SIG-M5 treated with dmso at 0.1 percent for 504 hours (cell line): ENCODE measurements around the gene NAPSA.
"Not testable (repeated sequence)": the region's sequence is repeated elsewhere in the genome, so short reads cannot be mapped to it uniquely, and the experiment has no call there.

Experiments used
- DNase-seq: peaks from one replicate; lab custom pipeline; 2025; ENCODE audit not compliant: unreplicated experiment; lab: John Stamatoyannopoulos, UW

Gene NAPSA

DNA sequence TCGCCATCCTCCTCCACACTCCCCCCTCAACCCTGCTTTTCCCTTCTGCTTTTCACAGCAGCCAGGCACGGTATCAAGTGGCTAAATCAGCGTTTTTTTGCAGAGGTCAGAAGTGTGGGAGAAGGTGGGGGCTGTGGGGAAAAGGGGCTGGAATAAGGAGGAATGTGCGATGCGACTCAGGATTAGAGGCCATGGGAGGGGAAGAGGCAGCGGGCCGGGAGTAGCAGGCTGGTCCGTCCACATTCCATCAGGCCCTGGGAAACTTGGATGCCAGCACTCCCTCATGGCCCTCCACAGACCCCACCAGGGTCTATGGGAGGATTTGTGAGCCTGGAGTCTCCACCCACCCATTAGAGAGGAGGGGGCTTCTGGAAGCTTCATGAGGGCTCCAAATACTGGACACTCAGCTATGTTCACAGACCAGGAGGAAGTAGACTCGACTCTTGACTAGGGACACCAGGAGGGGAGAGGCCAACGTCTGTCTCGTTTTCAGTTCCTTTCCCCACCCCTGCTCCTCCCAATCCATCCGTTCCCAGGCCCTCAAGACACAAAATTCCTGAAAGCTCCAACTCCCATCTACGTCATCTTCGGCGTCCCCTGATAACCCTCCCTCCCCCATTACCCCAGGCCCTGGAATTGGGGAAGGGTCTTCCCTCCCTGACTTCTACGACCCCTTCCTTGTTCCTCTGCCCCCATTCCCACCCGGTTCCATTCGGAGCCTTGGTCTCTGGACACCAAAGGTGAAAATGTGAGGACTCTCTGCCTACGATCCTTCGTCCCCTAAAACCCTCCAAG lies 33.0 kb downstream of the NAPSA start:
- DNase-seq, result peak; percentile 36

DNA sequence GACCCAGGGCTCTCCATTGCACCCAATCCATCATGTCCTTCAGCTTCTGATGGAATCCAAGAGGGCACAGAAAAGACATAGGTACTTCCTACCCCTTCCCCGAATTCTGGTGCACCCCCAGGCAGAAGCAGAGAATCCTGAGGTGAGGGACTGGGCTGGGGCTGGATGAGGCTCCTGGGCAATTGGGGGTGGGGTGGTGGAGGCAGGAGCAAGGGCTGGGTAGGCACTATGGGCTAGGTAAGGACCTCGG lies 33.5 kb downstream of the NAPSA start:
- DNase-seq, result no peak

DNA sequence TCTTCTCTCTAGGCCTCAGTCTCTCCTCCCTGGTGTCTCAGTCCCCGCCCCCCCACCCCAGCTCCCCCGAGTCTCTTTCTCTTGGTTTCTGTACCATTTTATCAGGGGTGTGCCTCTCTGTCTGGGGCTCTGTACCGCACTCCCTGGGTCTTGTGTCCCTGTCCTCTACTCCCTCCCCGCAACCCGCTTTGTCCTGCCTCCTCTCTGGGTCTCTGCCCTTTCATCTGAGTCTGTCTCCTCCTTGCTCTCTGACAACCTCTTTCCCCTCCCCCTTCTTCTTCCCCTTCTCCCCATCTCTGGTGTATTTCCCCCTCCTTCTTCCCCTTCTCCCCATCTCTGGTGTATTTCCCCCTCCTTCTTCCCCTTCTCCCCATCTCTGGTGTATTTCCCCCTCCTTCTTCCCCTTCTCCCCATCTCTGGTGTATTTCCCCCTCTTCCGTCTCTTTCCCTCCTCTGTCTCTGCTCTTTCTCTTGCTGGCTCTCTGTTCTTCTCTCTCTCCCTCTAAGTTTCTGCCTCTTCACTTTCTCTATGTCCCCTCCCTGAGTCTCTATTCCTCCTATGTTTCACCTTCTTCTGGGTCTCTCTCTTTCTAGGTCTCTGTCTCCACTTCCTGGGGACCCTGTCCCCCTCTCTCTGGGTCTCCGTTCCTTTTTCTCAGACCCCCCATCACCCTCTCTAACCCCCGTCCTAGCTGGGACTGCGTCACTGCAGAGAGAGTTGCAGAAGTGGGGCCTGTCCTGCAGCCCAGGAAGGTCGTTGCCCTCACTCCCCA lies 34.0 kb downstream of the NAPSA start:
- DNase-seq, result no peak

DNA sequence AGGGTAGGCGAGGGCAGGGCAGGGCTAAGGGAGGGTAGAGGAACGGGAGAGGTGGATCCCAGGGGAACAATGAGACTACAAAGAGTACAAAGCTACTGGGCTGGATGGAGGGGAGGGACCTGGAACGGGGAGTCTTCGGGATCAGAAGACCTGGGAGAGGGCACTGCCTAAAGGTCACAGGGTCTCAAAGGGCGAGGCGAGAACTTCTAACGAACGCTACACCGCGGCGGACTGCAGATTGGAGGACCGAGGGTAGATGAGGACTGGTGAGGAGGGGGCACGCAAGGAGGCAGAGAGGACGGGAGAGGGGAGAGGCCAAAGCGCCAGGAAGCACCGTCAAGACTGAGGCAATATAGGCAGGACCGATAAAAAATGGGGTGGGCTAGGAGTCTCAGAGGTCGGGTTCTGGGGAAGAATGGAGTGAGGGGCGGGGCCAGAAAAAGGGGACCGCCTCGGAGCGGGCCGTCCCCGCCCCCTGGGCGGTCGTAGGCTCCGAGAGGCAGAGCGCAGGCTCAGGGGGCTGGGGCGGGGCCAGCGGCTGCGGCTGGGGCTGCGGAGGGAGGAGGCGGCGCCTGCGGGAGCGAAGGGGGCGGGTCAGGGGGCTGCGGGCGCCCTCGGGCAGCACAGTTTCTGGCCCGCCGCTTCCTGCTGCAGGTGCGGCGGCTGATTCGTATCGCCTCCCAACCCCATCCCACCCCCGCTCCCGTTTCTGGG lies 34.9 kb downstream of the NAPSA start:
- peak; percentile 79 for DNase-seq

- DNase-seq, result not testable (repeated sequence)
Observed at GRCh38 chr19:50329926-50330294, 35.5 kb downstream of the NAPSA start.

GRCh38 chr19:50329146-50329925 lies 36.1 kb downstream of the NAPSA start, which contains the start of gene KCNC3:
Gene KCNC3 (minus strand): TSS chr19:50329377. CDS start chr19:50329082, 295 bp downstream.
- DNase-seq, result peak; percentile 99

DNA sequence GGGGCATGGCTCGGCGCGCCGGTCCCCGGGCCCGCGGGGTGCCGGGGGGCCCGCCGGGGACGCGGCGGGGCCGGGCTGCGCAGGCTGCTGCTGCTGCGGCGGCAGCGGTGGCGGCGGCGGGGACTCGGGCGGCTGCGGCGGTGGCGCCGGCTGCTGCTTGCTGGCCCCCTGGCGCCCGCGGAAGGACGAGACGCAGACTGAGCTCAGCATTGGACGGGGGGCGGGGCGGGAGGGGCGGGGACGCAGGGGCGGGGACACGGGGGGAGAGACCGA lies 36.6 kb downstream of the NAPSA start:
- DNase-seq, result no peak

DNA sequence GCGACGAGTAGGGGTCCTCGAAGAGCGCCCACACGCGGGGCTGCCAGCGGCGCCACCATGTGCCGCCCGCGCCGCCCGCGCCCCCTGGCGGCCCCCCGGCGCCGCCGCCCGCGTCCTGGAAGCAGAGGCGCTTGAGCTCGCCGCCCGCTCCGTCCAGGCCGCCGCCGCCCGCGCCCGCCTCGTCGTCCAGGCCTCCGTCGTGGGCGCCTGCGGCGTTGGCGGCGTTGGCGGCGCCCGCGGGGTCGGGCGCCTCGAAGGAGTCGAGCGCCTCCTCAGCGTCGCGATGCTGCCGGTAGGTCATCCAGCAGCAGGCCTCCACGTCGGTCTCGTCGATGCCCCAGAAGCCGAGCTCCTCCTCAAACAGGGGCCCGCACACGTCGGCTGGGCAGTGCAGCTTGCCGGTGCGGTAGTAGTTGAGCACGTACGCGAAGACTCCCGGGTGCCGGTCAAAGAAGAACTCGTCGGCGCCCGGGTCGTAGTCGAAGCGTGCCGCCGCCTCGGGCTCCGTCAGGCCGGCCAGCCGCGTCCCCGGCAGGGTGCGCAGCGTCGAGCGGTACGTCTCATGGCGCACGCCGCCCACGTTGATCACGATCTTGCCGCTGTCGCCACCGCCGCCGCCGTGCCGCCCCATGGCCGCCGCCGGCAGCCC lies 37.1 kb downstream of the NAPSA start:
- no peak for DNase-seq

GRCh38 chr19:50327461-50328223 lies 37.8 kb downstream of the NAPSA start:
- no peak for DNase-seq

DNA sequence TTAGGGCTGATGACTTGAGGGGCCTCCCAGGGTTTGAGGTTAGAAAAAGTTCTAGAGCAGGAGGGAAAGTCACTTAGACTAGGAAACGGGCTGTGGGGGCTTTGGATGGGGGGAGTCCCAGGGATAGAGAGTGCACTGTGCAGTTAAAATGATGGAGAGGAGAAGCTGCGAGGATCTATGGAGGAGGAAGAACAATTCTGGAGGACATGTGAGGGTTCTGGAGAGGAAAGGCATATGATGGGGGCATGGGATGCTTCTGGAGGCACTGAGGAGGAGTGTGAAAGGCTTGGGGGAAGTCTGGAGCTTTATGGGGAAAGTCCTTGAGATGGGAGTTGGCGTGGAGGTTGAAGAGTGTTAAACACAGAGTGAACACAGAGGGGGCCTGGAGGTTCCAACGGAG lies 38.4 kb downstream of the NAPSA start:
- no peak for DNase-seq

DNA sequence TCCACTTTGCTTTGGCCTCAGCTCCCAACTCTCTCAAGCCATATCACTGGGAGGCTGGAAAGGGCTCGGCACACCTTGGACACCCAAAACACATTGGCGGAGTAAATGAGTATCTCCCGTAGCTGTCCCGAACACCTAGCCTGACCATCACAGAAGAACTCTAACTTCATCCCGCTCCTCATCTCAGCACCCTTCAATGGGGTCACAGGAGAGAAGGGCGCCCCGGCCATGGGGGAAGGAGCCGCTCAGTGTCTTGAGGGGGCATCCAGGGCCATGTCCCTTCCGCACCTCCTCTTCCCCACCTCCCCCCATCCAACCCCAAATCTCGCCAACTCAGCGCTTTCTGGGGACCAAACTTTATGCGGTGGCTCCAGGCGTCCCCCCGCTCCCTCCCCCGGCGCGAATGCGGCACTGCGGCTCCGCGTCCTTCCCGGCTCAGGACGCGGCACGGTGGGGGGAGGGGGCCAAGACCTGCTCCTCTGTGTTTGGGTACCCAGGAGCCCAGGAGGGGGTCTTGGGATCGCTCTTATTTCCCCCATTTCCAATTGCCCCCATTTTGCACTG lies 39.3 kb downstream of the NAPSA start:
- DNase-seq, result no peak

DNA sequence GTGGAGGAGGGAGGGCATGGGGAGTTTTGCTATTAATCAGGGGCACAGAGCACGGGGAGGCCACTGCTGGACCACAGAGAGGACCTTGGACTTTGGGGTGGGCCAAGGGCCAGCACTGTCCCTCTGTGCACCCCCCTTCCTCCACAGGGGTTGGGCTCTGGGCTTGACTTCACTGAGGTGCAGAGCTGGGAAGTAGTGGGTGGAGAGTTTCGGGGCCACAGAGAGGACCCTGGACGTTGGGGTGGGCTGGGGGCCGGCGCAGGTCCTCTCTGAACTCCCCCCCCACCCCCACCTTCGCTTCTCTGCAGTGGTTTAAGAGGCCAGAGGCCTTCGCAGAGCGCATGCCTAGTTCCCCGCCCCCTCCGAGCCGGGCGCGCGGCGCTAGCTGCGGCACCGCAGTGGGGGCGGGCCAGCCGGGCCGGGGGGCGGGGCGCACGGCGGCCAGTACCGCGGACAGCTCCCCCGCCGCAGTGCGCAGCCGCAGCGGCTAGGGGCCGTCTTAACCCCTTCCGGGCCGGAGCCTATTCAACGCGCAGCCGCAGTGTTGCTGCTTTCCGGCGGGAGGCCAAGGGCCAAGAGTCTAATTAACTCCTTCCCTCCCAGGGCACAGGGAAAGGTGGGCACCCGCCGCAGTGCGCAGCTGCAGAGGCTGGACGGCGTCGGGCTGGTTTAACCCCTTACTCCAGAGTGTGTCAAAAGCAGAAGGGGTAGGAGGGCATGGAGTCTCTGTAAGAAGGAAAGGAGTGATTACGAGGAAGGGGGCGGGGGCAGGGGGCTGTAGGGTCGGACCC lies 39.9 kb downstream of the NAPSA start:
- DNase-seq, result peak; percentile 70

DNA sequence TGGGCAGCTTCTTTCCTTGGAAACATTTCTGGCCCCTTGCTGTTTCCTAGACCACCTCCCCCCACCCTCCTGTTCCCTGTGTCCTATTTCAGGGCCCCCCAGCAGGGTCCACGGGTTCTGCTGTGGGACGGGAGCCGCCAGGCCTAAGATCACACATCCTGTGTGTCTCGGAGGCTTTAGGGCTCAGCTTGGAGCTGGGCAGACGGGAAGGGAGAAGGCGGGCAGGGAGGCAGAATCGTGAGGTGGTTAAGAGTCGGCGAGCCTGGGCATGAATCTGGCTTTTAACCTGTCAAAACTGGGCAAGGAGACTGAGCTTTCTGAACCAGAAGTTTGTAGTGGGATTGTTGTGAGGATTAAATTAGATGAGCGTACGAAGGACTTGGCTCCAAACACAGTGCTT lies 41.1 kb downstream of the NAPSA start:
- no peak for DNase-seq

- DNase-seq, result no peak
Observed at GRCh38 chr19:50323782-50324133, 41.7 kb downstream of the NAPSA start.

- DNase-seq, result no peak
Observed at GRCh38 chr19:50322931-50323781, 42.3 kb downstream of the NAPSA start.

GRCh38 chr19:50322234-50322633 lies 43.2 kb downstream of the NAPSA start:
- no peak for DNase-seq

GRCh38 chr19:50321831-50322230 lies 43.6 kb downstream of the NAPSA start:
- no peak for DNase-seq

- no peak for DNase-seq
Observed at GRCh38 chr19:50320596-50320995, 44.8 kb downstream of the NAPSA start.
